Vagina (tissue), 2 donors: ENCODE data around the gene DACH2. TPM values are rescaled to one million over a fixed set of nuclear protein-coding genes. Genes with fewer than 3 reads are reported as not detected.

Experiments
- DNase-seq, 2 donors: peaks; one replicate each; pipeline ENCODE4 v3.0.0-alpha.2; 2017; ENCODE audit errors: extremely low spot score in 2 of 2
- H3K27ac ChIP-seq: fragments of 200-600 bp; sonication (generic); one replicate; pipeline ENCODE4 v1.5.1; 2019
- H3K27me3 ChIP-seq: fragments of 200-600 bp; sonication (generic); one replicate; pipeline ENCODE4 v1.5.1; 2019
- H3K36me3 ChIP-seq, 2 donors: fragments of 200-600 bp; sonication (generic); one replicate each; pipeline ENCODE4 v1.5.1; 2017 to 2019
- H3K4me1 ChIP-seq: fragments of 200-600 bp; sonication (generic); one replicate; pipeline ENCODE4 v1.5.1; 2019
- H3K4me3 ChIP-seq, 2 donors: fragments of 200-600 bp; sonication (generic); 1 replicate in 1 of 2; 2 replicates in 1 of 2; pipeline ENCODE4 v1.5.1; 2016 to 2019
- H3K9me3 ChIP-seq: fragments of 200-600 bp; sonication (generic); one replicate; pipeline ENCODE4 v1.5.1; 2019
- POLR2A ChIP-seq, 2 donors: fragments of 450-650 bp; IDR thresholded peaks; one replicate each; pipeline ENCODE4 v1.6.1; 2017; ENCODE audit warnings: antibody characterized with exemption in 2 of 2, mild to moderate bottlenecking in 2 of 2, moderate library complexity in 2 of 2
- POLR2AphosphoS5 ChIP-seq, 2 donors: sonication (generic); formaldehyde crosslinking; IDR thresholded peaks; one replicate each; pipeline ENCODE4 v1.9.0; 2017; ENCODE audit warnings: antibody characterized with exemption in 2 of 2, mild to moderate bottlenecking in 2 of 2, low read depth in 1 of 2; ENCODE audit not compliant: insufficient read depth in 1 of 2
- intact Hi-C: fragments of 100-400 bp; cut with DNase I; formaldehyde crosslinking; loops from one replicate; pipeline ENCODE4 v1.15.1; 2023
- total RNA-seq: library from RNA; depleted of rRNA; stranded (reverse); fragments of >200 nt; gene quantifications from one replicate; pipeline ENCODE4 v1.2.3, GENCODE V29; 2016
- TF ChIP-seq, protein P1 (sequence below), 3 experiments: fragments of 450-650 bp in 2 of 3; fragments of 200-600 bp in 1 of 3; sonication (generic) in 1 of 3; IDR thresholded peaks; one replicate each; pipeline ENCODE4 v1.5.1; 2017 to 2019; ENCODE audit warnings: antibody characterized with exemption in 3 of 3, mild to moderate bottlenecking in 2 of 3, moderate library complexity in 2 of 3

The DACH2 gene
- total RNA-seq, 1 donor from 2014 or later = not detected

DNA sequence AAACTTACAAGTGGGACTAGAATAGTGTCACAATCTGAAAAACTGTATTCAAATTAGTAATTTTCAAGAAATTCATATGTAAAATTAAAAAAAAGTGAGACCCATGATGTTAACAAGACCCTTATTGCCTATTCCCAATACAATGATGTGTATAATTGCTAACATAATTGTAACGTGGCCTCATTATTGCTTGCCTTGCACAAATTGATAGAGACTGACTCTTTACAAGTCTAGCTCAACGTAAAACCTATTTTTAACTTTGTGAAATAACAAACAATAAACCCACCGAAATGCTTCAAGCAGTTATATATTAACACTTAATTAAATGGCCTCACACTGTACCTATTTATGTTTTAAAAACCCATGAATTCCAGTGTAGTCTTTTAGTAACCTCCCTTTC lies 312.5 kb downstream of the DACH2 start:
- no peak overlapping the region for H3K27ac ChIP-seq
- intact Hi-C loops = no loop called here
- no peak overlapping the region for H3K4me3 ChIP-seq
- H3K36me3 ChIP-seq = no peaks in the 10 kb centered on the region
- H3K9me3 ChIP-seq = no peaks in the 10 kb centered on the region
- no peaks in the 10 kb centered on the region for H3K4me1 ChIP-seq
- no peak for DNase-seq
- no peak for TF ChIP-seq POLR2AphosphoS5 (IDR thresholded peaks at IDR 0.05; ENCODE audit: insufficient read depth in 1 of 2, low read depth in 1 of 2)
- TF ChIP-seq, protein P1, sequence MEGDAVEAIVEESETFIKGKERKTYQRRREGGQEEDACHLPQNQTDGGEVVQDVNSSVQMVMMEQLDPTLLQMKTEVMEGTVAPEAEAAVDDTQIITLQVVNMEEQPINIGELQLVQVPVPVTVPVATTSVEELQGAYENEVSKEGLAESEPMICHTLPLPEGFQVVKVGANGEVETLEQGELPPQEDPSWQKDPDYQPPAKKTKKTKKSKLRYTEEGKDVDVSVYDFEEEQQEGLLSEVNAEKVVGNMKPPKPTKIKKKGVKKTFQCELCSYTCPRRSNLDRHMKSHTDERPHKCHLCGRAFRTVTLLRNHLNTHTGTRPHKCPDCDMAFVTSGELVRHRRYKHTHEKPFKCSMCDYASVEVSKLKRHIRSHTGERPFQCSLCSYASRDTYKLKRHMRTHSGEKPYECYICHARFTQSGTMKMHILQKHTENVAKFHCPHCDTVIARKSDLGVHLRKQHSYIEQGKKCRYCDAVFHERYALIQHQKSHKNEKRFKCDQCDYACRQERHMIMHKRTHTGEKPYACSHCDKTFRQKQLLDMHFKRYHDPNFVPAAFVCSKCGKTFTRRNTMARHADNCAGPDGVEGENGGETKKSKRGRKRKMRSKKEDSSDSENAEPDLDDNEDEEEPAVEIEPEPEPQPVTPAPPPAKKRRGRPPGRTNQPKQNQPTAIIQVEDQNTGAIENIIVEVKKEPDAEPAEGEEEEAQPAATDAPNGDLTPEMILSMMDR (IDR thresholded peaks at IDR 0.05) = no peak
- no peak for TF ChIP-seq POLR2A (IDR thresholded peaks at IDR 0.05)
- H3K27me3 ChIP-seq = no peaks in the 10 kb centered on the region

GRCh38 chrX:86504297-86504696 lies 356.0 kb downstream of the DACH2 start:
- H3K27me3 ChIP-seq = no peaks in the 10 kb centered on the region
- no peak overlapping the region for H3K4me3 ChIP-seq
- no peaks in the 10 kb centered on the region for H3K36me3 ChIP-seq
- no peaks in the 10 kb centered on the region for H3K4me1 ChIP-seq
- no peak for TF ChIP-seq POLR2AphosphoS5 (IDR thresholded peaks at IDR 0.05; ENCODE audit: insufficient read depth in 1 of 2, low read depth in 1 of 2)
- TF ChIP-seq POLR2A (IDR thresholded peaks at IDR 0.05) = no peak
- TF ChIP-seq, protein P1 (IDR thresholded peaks at IDR 0.05) = no peak
- intact Hi-C loops = no loop called here
- H3K27ac ChIP-seq = no peak overlapping the region
- no peaks in the 10 kb centered on the region for H3K9me3 ChIP-seq
- DNase-seq = no peak

DNA sequence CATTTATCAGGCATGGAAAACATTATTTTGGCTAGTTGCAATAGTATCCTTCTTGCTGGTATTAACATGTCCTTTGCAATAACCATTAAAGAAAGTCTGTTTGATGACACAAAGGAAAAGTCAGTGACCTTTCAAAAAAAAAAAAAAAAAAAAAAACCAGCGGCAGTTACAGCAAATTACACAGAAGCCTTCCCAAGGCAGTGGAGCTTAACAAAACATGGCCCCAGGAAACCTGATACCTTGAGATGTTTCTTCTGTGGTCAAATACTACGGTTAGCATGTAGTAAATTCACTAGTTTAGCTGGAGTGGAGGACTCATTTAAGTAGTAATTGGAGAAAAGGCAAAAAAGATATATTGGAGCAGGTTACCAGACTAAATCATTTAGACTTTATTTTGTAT lies 359.1 kb downstream of the DACH2 start:
- Histone ChIP-seq H3K36me3 (no peaks in the 10 kb centered on the region), H3K27me3 (no peaks in the 10 kb centered on the region), H3K27ac (no peak overlapping the region), H3K4me1 (no peaks in the 10 kb centered on the region), H3K4me3 (no peak overlapping the region), H3K9me3 (no peaks in the 10 kb centered on the region)
- TF ChIP-seq, protein P1 (IDR thresholded peaks at IDR 0.05) = no peak
- TF ChIP-seq POLR2A (IDR thresholded peaks at IDR 0.05) (no peak), POLR2AphosphoS5 (IDR thresholded peaks at IDR 0.05; ENCODE audit: insufficient read depth in 1 of 2, low read depth in 1 of 2) (no peak)
- intact Hi-C loops = no loop called here
- no peak for DNase-seq

DNA sequence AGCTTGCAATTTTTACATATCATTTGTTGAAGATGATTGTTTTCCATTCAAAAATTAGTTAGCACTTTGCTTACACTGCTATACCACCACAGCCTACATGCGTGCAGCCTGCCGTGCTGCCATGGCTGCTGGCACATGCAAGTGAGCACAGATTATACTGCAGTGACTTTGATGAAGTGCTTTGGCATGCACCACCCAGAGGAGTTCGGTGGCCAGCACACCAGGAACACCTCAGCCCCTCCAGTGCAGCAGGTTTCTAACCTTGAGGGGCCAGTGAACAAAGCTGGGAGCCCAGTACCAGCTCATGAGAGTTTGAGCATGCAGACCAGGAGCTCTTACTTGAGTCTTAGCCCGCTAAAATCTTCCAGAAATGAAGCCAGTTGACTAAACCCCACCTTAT lies 431.5 kb downstream of the DACH2 start:
- TF ChIP-seq POLR2AphosphoS5 (IDR thresholded peaks at IDR 0.05; ENCODE audit: insufficient read depth in 1 of 2, low read depth in 1 of 2) (no peak), POLR2A (IDR thresholded peaks at IDR 0.05) (no peak)
- TF ChIP-seq, protein P1 (IDR thresholded peaks at IDR 0.05) = no peak
- Histone ChIP-seq H3K9me3 (no peaks in the 10 kb centered on the region), H3K4me3 (no peak overlapping the region), H3K27me3 (no peaks in the 10 kb centered on the region), H3K27ac (no peak overlapping the region), H3K4me1 (no peaks in the 10 kb centered on the region), H3K36me3 (no peaks in the 10 kb centered on the region)
- no peak for DNase-seq
- intact Hi-C loops = loop anchor here (2.0 kb wide), 1 partner anchor 45 kb away; no protein-coding TSS in a partner anchor

- DNase-seq = no peak
- no peak overlapping the region for H3K27ac ChIP-seq
- TF ChIP-seq POLR2AphosphoS5 (IDR thresholded peaks at IDR 0.05; ENCODE audit: insufficient read depth in 1 of 2, low read depth in 1 of 2) = no peak
- TF ChIP-seq POLR2A (IDR thresholded peaks at IDR 0.05) = no peak
- TF ChIP-seq, protein P1 (IDR thresholded peaks at IDR 0.05) = no peak
- H3K4me3 ChIP-seq = no peak overlapping the region
- no peaks in the 10 kb centered on the region for H3K4me1 ChIP-seq
- H3K36me3 ChIP-seq = no peaks in the 10 kb centered on the region
- H3K9me3 ChIP-seq = no peaks in the 10 kb centered on the region
- intact Hi-C loops = no loop called here
- no peaks in the 10 kb centered on the region for H3K27me3 ChIP-seq
These were observed 456.4 kb downstream of the DACH2 start for GRCh38 chrX:86604607-86605006.
